Stimulated activated CD8-positive, alpha-beta memory T cell treated with anti-CD3 and anti-CD28 coated beads, Interleukin-4, amount 100 ng/mL, for 4 hours (primary cell): ENCODE data around the gene SGCD.
"Not testable (repeated sequence)": the region's sequence is repeated elsewhere in the genome, so short reads cannot be mapped to it uniquely, and the experiment has no call there.

ENCODE experiments used
- DNase-seq, 2 donors: peaks; one replicate each; pipeline ENCODE4 v3.0.0-alpha.2; 2020; ENCODE audit warnings: low read depth in 2 of 2, low spot score in 1 of 2

Gene SGCD

GRCh38 chr5:156618601-156619000, 291.6 kb downstream of the SGCD start:
- no peak for DNase-seq

- DNase-seq = no peak
Observed at GRCh38 chr5:156621719-156622118, 294.8 kb downstream of the SGCD start.

GRCh38 chr5:156623381-156624040, 296.5 kb downstream of the SGCD start:
- DNase-seq = no peak

GRCh38 chr5:156624686-156625085, 297.7 kb downstream of the SGCD start:
- DNase-seq = no peak

GRCh38 chr5:156628421-156628820, 301.5 kb downstream of the SGCD start:
- no peak for DNase-seq

GRCh38 chr5:156631005-156631404, 304.0 kb downstream of the SGCD start:
- DNase-seq = no peak

GRCh38 chr5:156634301-156634700, 307.3 kb downstream of the SGCD start:
- no peak for DNase-seq

- no peak for DNase-seq
Observed at GRCh38 chr5:156640691-156641241, 313.8 kb downstream of the SGCD start.

- DNase-seq = no peak
Observed at GRCh38 chr5:156641686-156642085, 314.7 kb downstream of the SGCD start.

- no peak for DNase-seq
Observed at GRCh38 chr5:156647034-156647451, 320.1 kb downstream of the SGCD start.

GRCh38 chr5:156654444-156654843, 327.5 kb downstream of the SGCD start:
- DNase-seq = no peak

GRCh38 chr5:156655732-156656131, 328.8 kb downstream of the SGCD start:
- DNase-seq = no peak

- DNase-seq = not testable (repeated sequence)
Observed at GRCh38 chr5:156664832-156665231, 337.9 kb downstream of the SGCD start.

- DNase-seq = not testable (repeated sequence)
Observed at GRCh38 chr5:156666686-156667085, 339.7 kb downstream of the SGCD start.

- DNase-seq = no peak
Observed at GRCh38 chr5:156667616-156668015, 340.7 kb downstream of the SGCD start.

- no peak for DNase-seq
Observed at GRCh38 chr5:156669416-156669815, 342.5 kb downstream of the SGCD start.

- no peak for DNase-seq
Observed at GRCh38 chr5:156670615-156671014, 343.7 kb downstream of the SGCD start.

GRCh38 chr5:156675395-156675794, 348.4 kb downstream of the SGCD start:
- no peak for DNase-seq

GRCh38 chr5:156677963-156678362, 351.0 kb downstream of the SGCD start:
- DNase-seq = no peak

GRCh38 chr5:156678484-156678883, 351.5 kb downstream of the SGCD start:
- no peak for DNase-seq

GRCh38 chr5:156680831-156681230, 353.9 kb downstream of the SGCD start:
- DNase-seq = no peak

GRCh38 chr5:156681265-156681664, 354.3 kb downstream of the SGCD start:
- DNase-seq = no peak

- DNase-seq = no peak
Observed at GRCh38 chr5:156682971-156683370, 356.0 kb downstream of the SGCD start.
